ENCODE data around the gene TPD52L1.
A peak's percentile ranks its signal among the peaks of the same experiment; 100 is the strongest.

Gene TPD52L1

DNA sequence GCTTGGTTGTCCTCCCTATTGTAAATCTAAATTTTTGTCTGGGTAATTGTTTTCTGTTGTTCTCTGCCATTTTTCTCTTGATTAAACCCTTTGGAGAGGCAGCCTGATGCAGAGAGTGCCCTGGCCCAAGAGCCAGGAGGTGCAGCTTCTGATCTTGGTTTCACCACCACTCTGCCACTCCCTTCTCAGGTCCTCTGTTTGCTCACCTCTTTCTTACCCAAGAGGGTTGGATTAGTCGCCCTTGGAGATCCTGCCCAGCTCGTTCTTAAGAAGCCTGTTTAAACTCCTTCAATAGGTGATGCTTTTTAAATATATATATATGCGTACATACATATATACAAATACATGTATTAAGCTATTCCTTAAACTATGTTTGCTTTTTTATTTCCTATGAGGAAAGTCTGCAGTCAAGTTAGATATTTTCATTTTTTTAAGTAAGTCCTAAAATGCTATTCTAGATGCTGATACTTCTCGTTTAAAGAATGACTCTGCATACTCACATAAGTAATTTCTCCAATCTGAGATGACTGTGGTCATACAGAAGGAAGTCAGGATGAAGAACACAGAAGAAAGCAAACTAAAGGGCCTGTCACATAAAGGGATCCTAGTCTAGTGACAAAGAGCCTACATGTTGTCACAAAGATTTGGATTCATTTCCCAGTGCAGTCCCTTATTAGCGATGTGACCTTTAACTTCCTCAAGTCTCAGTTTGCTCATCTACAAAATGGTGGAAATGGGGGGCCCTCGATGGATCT, 19.9 kb downstream of the TPD52L1 start:
- no peak overlapping the region for H3K27ac ChIP-seq (ENCODE audit: low read length)
- no peaks in the 10 kb centered on the region for H3K36me3 ChIP-seq (ENCODE audit: control insufficient read depth, insufficient read depth, low read length)
- H3K9me3 ChIP-seq (ENCODE audit: control insufficient read depth, insufficient read depth, low read length) = no peaks in the 10 kb centered on the region
- H3K27me3 ChIP-seq (ENCODE audit: control insufficient read depth, insufficient read depth, low read length) = no peaks in the 10 kb centered on the region
- no peaks in the 10 kb centered on the region for H3K4me1 ChIP-seq (ENCODE audit: control insufficient read depth, insufficient read depth, low read length)
- H3K4me3 ChIP-seq (ENCODE audit: low read length) = no peak overlapping the region
- no CpG with 5 or more reads among the region's 6 CpGs for WGBS (ENCODE audit: insufficient coverage, insufficient read length)
- no peak for DNase-seq (ENCODE audit: low read depth, low spot score)

DNA sequence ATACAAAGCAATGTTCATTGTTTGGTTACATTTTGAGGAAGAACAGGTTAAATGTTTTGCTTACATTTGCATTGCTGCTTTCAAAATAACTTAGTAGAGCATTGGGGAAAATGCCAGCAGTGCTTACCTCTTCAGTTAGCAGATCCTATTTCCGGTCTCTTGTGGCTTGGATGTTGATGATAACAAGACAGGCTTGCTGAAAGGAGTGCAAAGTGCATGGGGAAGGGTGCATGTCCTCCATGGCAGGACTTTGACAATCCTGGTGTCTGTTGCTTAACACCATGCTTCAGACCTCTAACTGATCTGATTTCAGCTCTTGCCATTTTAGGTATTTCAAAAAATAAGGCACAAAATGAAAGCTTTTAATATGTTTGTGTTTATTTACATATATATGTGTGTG, 21.1 kb downstream of the TPD52L1 start:
- Histone ChIP-seq H3K36me3 (ENCODE audit: control insufficient read depth, insufficient read depth, low read length) (no peaks in the 10 kb centered on the region), H3K9me3 (ENCODE audit: control insufficient read depth, insufficient read depth, low read length) (no peaks in the 10 kb centered on the region), H3K4me1 (ENCODE audit: control insufficient read depth, insufficient read depth, low read length) (no peaks in the 10 kb centered on the region), H3K27me3 (ENCODE audit: control insufficient read depth, insufficient read depth, low read length) (no peaks in the 10 kb centered on the region), H3K27ac (ENCODE audit: low read length) (no peak overlapping the region), H3K4me3 (ENCODE audit: low read length) (no peak overlapping the region)
- DNase-seq (ENCODE audit: low read depth, low spot score) = no peak
- WGBS (ENCODE audit: insufficient coverage, insufficient read length) = no CpG with 5 or more reads among the region's 1 CpG

DNA sequence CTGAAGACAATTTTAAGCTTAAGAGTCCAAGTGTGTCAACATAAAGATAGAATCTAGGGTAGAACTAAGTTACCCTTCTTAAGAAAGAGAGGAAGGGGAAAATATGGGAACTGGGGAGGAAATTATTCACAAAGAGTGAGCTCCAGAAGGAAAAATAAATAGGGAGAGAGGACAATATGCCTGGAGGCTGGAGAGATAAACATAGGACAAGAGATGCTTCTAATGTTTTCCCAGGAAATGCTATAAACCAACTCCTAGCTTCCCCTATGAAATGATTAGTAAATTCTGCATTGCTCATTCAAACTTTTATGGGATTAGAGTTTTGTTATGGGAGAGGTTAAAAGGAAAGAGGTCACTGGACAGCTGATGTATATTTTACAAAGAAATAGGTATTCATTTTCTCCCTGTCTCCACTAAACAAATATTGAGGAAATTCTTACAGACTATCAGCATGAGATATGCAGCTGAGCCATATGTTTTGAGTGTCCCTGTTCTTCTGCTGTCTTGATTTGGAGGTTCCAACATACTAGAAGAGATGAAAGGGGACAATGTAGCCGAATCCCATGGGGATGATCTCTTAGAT, 22.0 kb downstream of the TPD52L1 start:
- WGBS (ENCODE audit: insufficient coverage, insufficient read length) = no CpG with 5 or more reads among the region's 1 CpG
- DNase-seq (ENCODE audit: low read depth, low spot score) = no peak

DNA sequence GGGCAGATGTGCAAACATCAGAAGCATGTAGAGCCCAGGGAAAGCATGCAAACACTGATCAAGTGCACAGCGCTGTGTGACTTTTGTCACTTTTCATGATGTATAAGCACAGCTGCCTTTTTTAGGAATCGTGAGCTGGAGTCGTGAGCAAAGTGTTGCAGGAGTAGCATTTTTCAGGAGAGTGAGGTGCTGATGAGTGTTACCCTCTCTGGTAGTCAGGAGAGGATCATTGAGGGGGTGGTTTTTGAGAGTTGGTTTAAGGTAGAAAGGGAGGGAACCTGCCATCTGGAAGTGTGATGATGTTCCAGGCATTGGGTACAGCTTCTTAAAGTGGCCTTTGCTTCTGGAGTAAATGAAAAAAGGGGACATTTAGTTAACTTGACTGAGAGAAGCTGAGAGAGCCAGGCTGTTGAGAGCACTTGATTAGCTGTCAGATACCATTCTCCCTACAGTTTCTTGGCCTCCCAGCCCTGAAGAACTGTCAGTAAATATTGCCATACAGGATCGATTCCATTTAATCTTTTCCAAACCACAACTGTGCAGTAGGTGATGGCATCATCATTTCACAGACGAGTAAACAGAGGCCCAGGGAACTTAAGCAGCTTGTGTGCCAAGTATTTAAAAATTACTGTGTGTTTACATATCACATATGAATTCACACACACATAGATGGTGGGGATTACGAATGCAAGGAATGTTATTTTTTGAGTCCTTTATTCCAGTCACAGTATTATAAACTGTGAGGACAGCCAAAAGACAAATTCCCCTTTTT, 28.9 kb downstream of the TPD52L1 start:
- H3K27ac ChIP-seq (ENCODE audit: low read length) = no peak overlapping the region
- H3K4me3 ChIP-seq (ENCODE audit: low read length) = no peak overlapping the region
- WGBS (ENCODE audit: insufficient coverage, insufficient read length) = no CpG with 5 or more reads among the region's 6 CpGs
- DNase-seq (ENCODE audit: low read depth, low spot score) = no peak
- no peaks in the 10 kb centered on the region for H3K9me3 ChIP-seq (ENCODE audit: control insufficient read depth, insufficient read depth, low read length)
- no peaks in the 10 kb centered on the region for H3K4me1 ChIP-seq (ENCODE audit: control insufficient read depth, insufficient read depth, low read length)
- H3K36me3 ChIP-seq (ENCODE audit: control insufficient read depth, insufficient read depth, low read length) = no peaks in the 10 kb centered on the region
- no peaks in the 10 kb centered on the region for H3K27me3 ChIP-seq (ENCODE audit: control insufficient read depth, insufficient read depth, low read length)

More for the DNA sequence above, 22.0 kb downstream of the TPD52L1 start:
- no peaks in the 10 kb centered on the region for H3K4me1 ChIP-seq (ENCODE audit: control insufficient read depth, insufficient read depth, low read length)
- H3K27ac ChIP-seq (ENCODE audit: low read length) = no peak overlapping the region
- H3K36me3 ChIP-seq (ENCODE audit: control insufficient read depth, insufficient read depth, low read length) = no peaks in the 10 kb centered on the region
- no peak overlapping the region for H3K4me3 ChIP-seq (ENCODE audit: low read length)
- no peaks in the 10 kb centered on the region for H3K9me3 ChIP-seq (ENCODE audit: control insufficient read depth, insufficient read depth, low read length)
- no peaks in the 10 kb centered on the region for H3K27me3 ChIP-seq (ENCODE audit: control insufficient read depth, insufficient read depth, low read length)

DNA sequence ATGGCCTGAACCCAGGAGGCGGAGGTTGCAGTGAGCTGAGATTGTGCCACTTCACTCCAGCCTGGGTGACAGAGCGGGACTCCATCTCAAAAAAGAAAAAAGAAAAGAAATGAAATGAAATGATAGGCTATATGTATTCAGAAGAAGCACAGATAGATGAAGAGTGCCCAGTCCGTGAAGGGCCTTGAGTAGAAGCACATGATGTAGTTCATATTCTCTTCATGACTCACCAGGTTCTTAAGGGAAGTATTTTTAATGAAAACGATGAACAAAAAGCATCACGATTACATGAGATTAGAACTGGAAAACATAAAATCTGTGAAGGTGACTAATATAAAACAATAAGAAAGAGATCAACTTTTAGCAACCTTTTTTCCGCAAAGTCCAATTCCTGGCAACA, 29.8 kb downstream of the TPD52L1 start:
- H3K4me3 ChIP-seq (ENCODE audit: low read length) = no peak overlapping the region
- H3K9me3 ChIP-seq (ENCODE audit: control insufficient read depth, insufficient read depth, low read length) = no peaks in the 10 kb centered on the region
- H3K27ac ChIP-seq (ENCODE audit: low read length) = no peak overlapping the region
- WGBS (ENCODE audit: insufficient coverage, insufficient read length) = no CpG with 5 or more reads among the region's 6 CpGs
- DNase-seq (ENCODE audit: low read depth, low spot score) = no peak
- H3K36me3 ChIP-seq (ENCODE audit: control insufficient read depth, insufficient read depth, low read length) = no peaks in the 10 kb centered on the region
- H3K27me3 ChIP-seq (ENCODE audit: control insufficient read depth, insufficient read depth, low read length) = no peaks in the 10 kb centered on the region
- no peaks in the 10 kb centered on the region for H3K4me1 ChIP-seq (ENCODE audit: control insufficient read depth, insufficient read depth, low read length)

DNA sequence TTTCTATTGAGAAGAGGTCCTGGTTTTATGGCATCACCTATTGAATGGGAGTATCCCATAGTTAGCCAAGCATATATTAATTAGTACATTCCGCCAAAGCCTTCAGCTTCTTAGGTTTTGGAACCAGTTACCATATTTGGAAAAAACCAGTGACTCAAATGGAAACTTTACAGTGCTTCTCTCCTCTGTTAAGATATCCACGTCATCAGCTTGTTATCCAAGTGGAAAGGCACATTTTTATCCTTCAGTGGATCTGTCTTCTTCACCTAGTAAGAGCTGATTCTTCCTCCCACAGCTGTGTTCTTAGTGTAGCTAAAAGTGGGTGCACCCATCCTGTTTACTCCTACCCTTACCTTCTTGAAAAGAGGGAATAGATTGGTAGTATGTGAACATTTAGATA, 34.5 kb downstream of the TPD52L1 start:
- Histone ChIP-seq H3K9me3 (ENCODE audit: control insufficient read depth, insufficient read depth, low read length) (no peaks in the 10 kb centered on the region), H3K4me3 (ENCODE audit: low read length) (no peak overlapping the region), H3K36me3 (ENCODE audit: control insufficient read depth, insufficient read depth, low read length) (no peaks in the 10 kb centered on the region), H3K27ac (ENCODE audit: low read length) (no peak overlapping the region), H3K27me3 (ENCODE audit: control insufficient read depth, insufficient read depth, low read length) (no peaks in the 10 kb centered on the region), H3K4me1 (ENCODE audit: control insufficient read depth, insufficient read depth, low read length) (peaks cover 2% of the 10 kb centered on the region; the same call in 1 of the 2 replicates)
- no peak for DNase-seq (ENCODE audit: low read depth, low spot score)
- WGBS (ENCODE audit: insufficient coverage, insufficient read length) = no CpG with 5 or more reads among the region's 2 CpGs

DNA sequence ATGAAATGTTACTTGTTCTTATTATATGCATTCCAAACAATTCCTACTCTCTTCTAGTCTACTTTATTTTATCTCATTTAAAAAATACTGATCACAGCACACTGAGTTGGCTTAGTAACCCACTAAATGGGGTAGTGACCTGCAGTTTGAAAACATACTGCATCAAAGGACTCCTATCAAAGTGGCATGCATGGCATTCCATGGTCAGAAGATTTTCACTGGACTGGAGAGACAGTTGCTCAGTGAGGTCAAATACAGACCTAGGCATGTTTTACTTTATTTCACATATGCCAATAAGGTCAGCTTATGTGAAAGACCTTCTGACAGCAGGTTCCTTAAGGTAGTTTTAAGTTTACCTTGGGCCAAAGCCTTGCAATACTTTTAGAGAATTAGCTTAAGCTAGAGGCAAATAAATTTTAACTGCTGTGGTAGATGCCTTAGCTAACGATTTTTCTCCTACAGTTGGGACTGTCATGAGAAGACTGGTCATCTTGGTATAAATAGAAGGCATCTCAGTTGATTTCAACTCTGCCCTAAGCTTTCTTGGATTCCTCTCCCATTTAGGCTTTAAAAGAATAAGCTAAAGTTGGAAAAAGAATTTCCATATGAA, 35.1 kb downstream of the TPD52L1 start:
- peaks cover 2% of the 10 kb centered on the region; the same call in 1 of the 2 replicates for H3K4me1 ChIP-seq (ENCODE audit: control insufficient read depth, insufficient read depth, low read length)
- no peaks in the 10 kb centered on the region for H3K27me3 ChIP-seq (ENCODE audit: control insufficient read depth, insufficient read depth, low read length)
- no peak overlapping the region for H3K27ac ChIP-seq (ENCODE audit: low read length)
- WGBS (ENCODE audit: insufficient coverage, insufficient read length) = no CpG with 5 or more reads among the region's 1 CpG
- H3K9me3 ChIP-seq (ENCODE audit: control insufficient read depth, insufficient read depth, low read length) = no peaks in the 10 kb centered on the region
- DNase-seq (ENCODE audit: low read depth, low spot score) = no peak
- H3K4me3 ChIP-seq (ENCODE audit: low read length) = no peak overlapping the region
- H3K36me3 ChIP-seq (ENCODE audit: control insufficient read depth, insufficient read depth, low read length) = no peaks in the 10 kb centered on the region

DNA sequence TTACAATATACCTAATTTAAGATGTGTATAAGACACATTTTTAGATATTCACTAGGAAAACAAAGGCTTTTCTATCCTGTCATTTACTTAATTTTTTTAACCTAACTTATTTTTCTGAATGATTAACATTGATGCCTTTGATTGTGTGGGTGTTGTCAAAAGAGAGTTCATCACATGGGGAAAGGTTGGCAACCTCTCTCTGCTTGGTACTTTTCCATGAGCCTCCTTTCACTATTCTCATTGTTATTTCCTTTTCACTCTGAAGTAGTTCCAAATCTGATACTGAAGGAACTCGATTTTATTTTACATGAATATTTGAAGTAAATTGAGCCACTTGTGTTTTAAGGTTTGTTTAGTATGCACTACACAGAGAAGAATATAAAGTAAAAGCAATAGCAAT, 35.9 kb downstream of the TPD52L1 start:
- Histone ChIP-seq H3K27me3 (ENCODE audit: control insufficient read depth, insufficient read depth, low read length) (no peaks in the 10 kb centered on the region), H3K4me3 (ENCODE audit: low read length) (no peak overlapping the region), H3K9me3 (ENCODE audit: control insufficient read depth, insufficient read depth, low read length) (no peaks in the 10 kb centered on the region), H3K27ac (ENCODE audit: low read length) (no peak overlapping the region), H3K4me1 (ENCODE audit: control insufficient read depth, insufficient read depth, low read length) (peaks cover 2% of the 10 kb centered on the region; the same call in 1 of the 2 replicates), H3K36me3 (ENCODE audit: control insufficient read depth, insufficient read depth, low read length) (no peaks in the 10 kb centered on the region)
- no peak for DNase-seq (ENCODE audit: low read depth, low spot score)
- no CpG with 5 or more reads among the region's 1 CpG for WGBS (ENCODE audit: insufficient coverage, insufficient read length)

DNA sequence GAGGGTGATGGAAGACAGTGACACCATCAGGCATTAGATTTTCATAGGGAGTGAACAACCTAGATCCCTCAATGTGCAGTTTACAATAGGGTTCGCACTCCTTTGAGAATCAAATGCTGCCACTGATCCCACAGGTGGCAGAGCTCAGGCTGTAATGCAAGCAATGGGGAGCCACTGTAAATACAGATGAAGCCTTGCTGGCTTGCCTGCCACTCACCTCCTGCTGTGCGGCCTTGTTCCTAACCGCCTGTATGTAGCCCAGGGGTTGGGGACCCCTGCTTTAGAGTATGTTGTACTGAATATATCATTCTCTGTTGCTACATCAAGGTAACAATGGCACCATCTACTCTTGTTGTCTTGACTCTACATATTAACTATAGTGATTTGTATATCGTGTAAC, 37.1 kb downstream of the TPD52L1 start:
- no peaks in the 10 kb centered on the region for H3K9me3 ChIP-seq (ENCODE audit: control insufficient read depth, insufficient read depth, low read length)
- H3K27ac ChIP-seq (ENCODE audit: low read length) = no peak overlapping the region
- H3K4me1 ChIP-seq (ENCODE audit: control insufficient read depth, insufficient read depth, low read length) = peaks cover 2% of the 10 kb centered on the region; the same call in 1 of the 2 replicates
- no peak overlapping the region for H3K4me3 ChIP-seq (ENCODE audit: low read length)
- no peaks in the 10 kb centered on the region for H3K36me3 ChIP-seq (ENCODE audit: control insufficient read depth, insufficient read depth, low read length)
- no peaks in the 10 kb centered on the region for H3K27me3 ChIP-seq (ENCODE audit: control insufficient read depth, insufficient read depth, low read length)
- DNase-seq (ENCODE audit: low read depth, low spot score) = no peak
- no CpG with 5 or more reads among the region's 4 CpGs for WGBS (ENCODE audit: insufficient coverage, insufficient read length)

DNA sequence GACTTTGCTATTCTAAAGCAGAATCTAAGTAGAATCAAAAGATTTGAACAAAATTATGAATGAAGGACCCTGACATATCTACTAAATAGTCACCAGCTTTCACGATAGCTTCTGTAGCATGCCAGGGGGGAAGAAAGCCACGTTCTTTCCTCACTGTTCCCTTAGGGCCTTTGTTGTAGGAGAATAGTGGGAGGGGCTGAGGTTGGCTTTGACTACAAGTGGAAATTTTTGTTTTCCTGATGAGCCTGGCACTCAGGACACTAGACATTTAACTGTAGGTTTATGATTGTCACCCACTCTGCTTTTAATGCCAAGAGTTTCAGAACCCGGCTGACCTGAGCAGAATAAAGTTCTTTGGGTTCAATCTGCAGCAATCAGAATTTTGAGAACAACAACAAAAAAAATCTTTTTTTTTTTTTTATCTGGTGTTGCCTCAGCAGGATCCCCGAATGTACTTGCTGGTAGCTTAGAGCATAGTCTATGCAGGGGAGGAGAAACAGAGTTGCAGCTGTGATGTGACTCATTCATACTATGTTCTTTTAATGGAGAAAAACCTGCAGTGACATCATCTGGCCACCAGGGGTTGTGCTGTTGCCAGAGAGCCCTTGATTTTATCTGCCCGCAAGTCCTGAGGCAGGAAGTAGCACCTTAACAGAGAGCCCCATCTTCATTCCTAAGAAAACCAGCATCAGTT, 38.5 kb downstream of the TPD52L1 start:
- no peak overlapping the region for H3K4me3 ChIP-seq (ENCODE audit: low read length)

More for the DNA sequence above, 38.5 kb downstream of the TPD52L1 start:
- H3K36me3 ChIP-seq (ENCODE audit: control insufficient read depth, insufficient read depth, low read length) = no peaks in the 10 kb centered on the region
- no peaks in the 10 kb centered on the region for H3K9me3 ChIP-seq (ENCODE audit: control insufficient read depth, insufficient read depth, low read length)
- H3K27ac ChIP-seq (ENCODE audit: low read length) = no peak overlapping the region
- H3K27me3 ChIP-seq (ENCODE audit: control insufficient read depth, insufficient read depth, low read length) = no peaks in the 10 kb centered on the region
- H3K4me1 ChIP-seq (ENCODE audit: control insufficient read depth, insufficient read depth, low read length) = peaks cover 2% of the 10 kb centered on the region; the same call in 1 of the 2 replicates
- peak; percentile 61 for DNase-seq (ENCODE audit: low read depth, low spot score)
- no CpG with 5 or more reads among the region's 5 CpGs for WGBS (ENCODE audit: insufficient coverage, insufficient read length)
